Stimulated activated CD4-positive, alpha-beta T cell treated with anti-CD3 and anti-CD28 coated beads, Interleukin-2, amount 100 ng/mL, for 24 hours (primary cell): ENCODE results near the gene ACAA1.
A peak's percentile ranks its signal among the peaks of the same experiment; 100 is the strongest.

Experiments used
- DNase-seq, 2 donors: peaks; one replicate each; pipeline ENCODE4 v3.0.0-alpha.2; 2020

Gene ACAA1

DNA sequence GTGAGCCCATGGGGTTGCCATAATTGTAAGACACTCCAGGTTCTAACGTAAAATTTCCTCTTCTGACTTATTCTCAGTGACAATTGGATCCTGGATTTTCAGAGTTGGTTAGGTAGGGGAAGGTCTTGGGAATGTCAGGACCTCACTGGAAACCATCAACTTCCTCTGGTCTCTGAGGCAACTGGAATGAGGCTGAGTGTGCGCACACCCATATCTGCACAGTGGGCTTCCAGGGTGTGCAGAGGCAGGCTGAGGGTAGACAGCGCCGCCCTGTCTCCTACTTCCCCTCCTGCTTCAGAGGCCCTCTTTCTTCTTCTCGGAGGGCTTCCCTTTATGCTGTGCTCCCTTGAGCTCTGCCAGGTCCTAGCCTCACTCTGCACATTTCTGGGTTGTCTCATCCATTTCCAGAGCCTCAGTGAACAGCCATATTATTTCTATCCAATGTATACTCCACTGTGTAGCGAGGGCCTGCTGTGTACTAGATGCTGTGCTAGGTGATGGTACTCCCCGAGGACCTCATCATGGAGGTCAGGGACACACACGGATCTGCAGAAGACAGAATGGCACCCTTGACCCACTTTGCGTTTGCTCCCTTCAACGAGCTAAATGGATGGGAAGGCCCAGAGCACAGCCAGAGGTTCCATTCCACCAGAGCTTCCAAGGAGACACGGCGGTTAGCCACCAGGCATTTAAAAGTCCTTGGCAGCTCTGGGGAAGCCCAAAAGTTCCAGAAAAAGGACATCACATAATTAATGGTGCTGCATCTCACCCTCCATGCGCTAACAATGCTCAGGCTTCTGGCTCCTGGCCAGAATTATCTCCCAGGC is 18.3 kb downstream of the ACAA1 start:
- no peak for DNase-seq

- DNase-seq: peak; percentile 79 to 80
Measured at GRCh38 chr3:38117748-38118420, 19.0 kb downstream of the ACAA1 start.

DNA sequence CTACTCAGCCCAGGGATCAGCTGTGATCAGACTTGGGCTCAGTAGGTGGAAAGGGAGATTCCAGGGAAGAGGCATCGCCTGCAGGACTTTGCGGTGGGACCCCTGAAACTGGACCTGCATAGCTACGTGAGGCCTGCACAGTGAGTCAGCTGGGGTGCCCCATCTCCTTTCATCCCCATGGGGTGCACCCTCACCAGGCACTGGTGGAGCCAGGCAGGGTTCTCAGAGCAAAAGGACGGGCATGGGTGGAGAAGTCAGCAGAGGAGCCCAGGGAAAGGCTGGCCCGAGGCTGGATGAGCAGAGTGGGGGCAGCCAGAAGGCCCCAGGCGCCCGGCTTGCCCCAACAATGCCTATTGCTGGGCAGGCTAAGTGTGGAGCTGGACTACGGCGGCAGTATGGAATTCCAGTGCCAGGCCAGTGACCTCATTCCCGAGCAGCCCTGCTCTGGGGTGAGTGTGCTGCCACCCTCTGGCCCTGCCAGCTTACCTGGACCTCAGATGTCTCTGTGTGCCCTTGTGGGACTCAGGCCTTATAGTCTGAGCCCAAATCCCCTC is 19.7 kb downstream of the ACAA1 start:
- no peak for DNase-seq

- DNase-seq: no peak
Measured at GRCh38 chr3:38116471-38117162, 20.3 kb downstream of the ACAA1 start.

GRCh38 chr3:38115645-38116427 is 21.1 kb downstream of the ACAA1 start:
- no peak for DNase-seq

DNA sequence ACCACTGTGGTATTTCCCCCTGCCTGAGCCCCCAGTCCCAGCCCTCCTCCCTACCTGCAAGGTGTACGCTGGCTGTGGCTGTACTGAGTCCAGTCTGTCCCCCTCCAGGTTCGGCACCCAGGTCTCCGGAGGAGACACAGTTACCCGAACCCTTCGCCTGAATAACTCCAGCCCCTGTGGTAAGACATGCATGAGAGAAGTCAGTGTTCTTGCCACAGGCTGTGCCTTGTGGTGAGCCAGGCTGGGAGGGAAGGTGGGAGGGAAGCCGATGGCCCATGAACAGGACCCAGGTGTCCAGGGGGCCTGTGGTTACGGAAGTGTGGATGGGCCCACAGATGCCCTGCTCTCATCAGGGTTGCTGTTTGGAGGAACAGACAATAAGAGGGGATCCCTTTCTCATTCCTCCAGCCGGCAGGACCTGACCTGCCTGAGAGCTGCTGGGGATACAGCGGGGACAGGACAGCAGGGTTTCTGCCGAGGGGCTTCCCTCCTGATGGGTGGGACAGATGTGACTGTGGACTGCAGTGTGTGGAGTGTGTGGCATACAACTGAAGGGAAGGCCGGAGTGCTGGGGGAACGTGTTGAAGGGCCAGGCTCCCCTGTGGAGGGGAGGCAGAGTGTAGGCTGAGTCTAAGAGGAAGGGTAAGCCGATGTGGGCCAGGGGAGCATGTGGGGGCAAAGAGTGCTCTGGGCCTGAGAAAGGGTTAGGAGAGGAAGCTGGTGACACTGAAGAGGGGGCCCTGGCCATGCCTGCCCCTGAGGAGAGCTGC is 21.9 kb downstream of the ACAA1 start:
- DNase-seq: no peak

- no peak for DNase-seq
Measured at GRCh38 chr3:38114052-38114874, 22.7 kb downstream of the ACAA1 start.

DNA sequence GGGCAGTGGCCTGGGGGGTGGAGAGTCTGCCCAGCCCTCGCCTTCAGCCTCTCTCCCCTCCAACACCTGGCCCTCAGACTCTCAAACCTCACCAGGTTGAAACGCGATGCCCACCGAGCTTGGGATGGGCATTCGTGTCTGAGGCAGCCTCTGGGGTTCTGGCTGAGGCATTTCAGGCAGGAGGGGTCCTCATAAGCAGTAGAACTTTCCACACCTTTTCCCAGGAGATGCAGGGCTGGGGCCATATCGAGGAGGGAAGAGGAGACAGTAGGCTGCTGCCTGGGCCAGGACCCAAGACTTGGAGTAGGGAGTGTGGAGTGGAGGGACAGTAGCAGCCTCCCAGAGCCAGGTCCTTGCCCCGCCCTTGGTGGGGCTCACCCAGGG is 24.6 kb downstream of the ACAA1 start:
- no peak for DNase-seq

DNA sequence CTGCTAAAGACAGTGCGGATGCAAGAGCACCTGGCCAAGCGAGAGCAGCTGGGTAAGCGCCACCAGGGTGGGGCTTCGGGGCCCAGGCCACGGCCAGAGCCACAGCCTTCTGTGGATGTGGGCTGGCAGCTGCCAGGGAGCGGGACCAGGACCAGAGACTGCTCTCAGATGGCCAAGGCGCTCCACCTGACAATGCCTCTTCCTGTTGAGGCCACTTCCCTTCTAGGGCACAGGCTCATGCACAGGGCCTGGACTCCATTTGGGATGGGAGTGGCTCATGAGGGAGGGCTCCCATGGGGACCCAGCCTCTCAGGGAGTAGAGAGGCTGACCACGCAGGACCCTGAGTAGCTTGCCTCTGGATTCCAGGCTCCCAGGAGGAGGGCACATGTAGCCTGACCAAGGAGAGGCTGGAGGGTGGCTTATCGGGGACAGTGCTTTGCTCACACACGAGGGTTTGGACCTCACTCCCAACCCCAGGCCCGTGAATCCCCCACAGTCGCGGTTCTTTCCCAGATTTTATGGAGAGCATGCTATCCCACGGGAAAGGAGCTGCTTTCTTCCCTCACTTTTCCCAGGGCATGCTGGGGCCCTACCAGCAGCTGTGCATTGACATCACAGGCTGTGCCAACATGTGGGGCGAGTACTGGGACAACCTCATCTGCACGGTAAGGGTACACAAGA is 25.1 kb downstream of the ACAA1 start:
- no peak for DNase-seq

GRCh38 chr3:38111201-38111600 is 25.7 kb downstream of the ACAA1 start:
- DNase-seq: no peak

GRCh38 chr3:38110314-38111050 is 26.4 kb downstream of the ACAA1 start:
- no peak for DNase-seq

GRCh38 chr3:38109580-38110313 is 27.2 kb downstream of the ACAA1 start:
- no peak for DNase-seq

GRCh38 chr3:38108649-38109579 is 28.0 kb downstream of the ACAA1 start:
- DNase-seq: no peak

GRCh38 chr3:38107911-38108648 is 28.8 kb downstream of the ACAA1 start:
- no peak for DNase-seq

DNA sequence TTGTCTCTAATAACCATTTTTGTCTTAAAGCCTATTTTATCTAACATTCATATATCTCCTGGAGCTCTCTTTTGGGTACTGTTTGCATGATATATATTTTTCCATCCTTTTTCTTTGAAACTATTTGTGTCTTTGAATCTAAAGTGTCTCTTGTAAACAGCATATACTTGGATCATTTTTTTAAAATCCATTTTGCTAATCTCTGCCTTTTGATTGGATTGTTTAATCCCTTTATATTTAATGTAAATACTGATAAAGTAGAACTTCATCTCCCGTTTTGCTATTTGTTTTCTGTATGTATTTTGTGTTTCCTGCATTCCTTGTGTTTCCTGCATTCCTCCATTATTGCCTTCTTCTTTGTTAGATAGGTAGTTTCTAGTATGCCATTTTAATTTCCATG is 31.4 kb downstream of the ACAA1 start:
- no peak for DNase-seq

GRCh38 chr3:38102444-38102814 is 34.5 kb downstream of the ACAA1 start:
- DNase-seq: no peak
